C4-2B (cell line): ENCODE data around the gene THAP3.

Experiments used
- ZFX ChIP-seq: fragments of 450-650 bp; IDR thresholded peaks from 2 replicates; pipeline ENCODE4 v1.6.1; 2017
- TF ChIP-seq, protein P1 (sequence below): fragments of 450-650 bp; conservative IDR thresholded peaks from 2 replicates; pipeline ENCODE4 v1.5.1; 2017; ENCODE audit warnings: mild to moderate bottlenecking

DNA sequence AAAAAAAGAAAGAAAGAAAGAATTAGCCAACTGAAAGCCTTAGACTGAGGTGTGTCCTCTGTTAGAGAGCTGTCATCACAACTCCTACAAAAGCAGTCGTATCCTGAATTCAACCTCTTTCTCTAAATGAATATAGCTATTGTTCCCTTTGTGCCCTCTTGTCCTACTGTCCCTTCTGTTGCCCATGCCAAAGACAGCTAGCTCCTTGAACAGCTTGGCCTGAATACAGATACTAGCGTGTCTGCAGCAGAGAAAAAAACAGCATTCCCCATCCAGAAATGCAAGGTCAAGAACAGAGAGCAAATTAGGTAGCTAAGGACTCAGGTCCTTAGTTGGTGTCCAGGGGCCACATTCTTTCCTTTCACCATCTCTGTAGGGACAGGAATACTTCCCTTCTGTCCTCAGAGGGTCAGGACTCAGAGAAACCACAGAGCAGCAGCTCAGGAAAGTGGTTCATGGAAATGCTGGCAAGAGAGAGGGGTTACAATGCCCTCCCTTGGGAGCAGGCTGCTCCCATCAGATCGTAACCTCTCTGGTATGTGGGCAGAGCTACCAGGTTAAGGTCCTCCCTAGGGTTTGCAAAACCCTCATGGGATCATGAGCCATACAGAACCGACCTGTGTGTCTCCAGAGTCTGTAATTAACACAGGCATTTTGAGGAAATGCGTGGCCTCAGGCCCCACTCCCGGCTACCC is 46.7 kb upstream of the THAP3 start:
- TF ChIP-seq, protein P1, sequence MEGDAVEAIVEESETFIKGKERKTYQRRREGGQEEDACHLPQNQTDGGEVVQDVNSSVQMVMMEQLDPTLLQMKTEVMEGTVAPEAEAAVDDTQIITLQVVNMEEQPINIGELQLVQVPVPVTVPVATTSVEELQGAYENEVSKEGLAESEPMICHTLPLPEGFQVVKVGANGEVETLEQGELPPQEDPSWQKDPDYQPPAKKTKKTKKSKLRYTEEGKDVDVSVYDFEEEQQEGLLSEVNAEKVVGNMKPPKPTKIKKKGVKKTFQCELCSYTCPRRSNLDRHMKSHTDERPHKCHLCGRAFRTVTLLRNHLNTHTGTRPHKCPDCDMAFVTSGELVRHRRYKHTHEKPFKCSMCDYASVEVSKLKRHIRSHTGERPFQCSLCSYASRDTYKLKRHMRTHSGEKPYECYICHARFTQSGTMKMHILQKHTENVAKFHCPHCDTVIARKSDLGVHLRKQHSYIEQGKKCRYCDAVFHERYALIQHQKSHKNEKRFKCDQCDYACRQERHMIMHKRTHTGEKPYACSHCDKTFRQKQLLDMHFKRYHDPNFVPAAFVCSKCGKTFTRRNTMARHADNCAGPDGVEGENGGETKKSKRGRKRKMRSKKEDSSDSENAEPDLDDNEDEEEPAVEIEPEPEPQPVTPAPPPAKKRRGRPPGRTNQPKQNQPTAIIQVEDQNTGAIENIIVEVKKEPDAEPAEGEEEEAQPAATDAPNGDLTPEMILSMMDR: no peak
- no peak for TF ChIP-seq ZFX
